Measurements from ENCODE around the gene OPN3.

DNA sequence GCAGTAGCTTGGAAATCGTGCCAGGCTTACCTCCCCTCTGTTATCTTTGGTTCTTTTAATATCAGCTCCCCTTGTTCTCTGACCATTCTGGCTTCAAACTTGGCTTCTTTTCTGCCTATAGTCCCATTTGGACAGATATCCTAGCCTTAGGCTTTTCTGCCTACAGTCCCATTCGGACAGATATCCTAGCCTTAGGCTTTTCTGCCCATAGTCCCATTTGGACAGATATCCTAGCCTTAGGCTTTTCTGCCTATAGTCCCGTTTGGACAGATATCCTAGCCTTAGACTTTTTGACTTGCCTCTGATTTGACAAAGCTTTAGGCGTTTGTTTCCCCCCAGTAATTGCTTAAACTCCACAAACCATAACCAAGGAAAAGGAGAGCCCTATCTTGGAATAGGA lies 25.6 kb downstream of the OPN3 start:
- TF ChIP-seq EP300 (IDR thresholded peaks at IDR 0.05; ENCODE audit: borderline replicate concordance): no peak
- TF ChIP-seq REST (IDR thresholded peaks at IDR 0.05; ENCODE audit: low read depth): no peak
- TF ChIP-seq TAF1 (IDR thresholded peaks at IDR 0.05; ENCODE audit: low read depth): no peak
- TF ChIP-seq TCF12 (IDR thresholded peaks at IDR 0.05; ENCODE audit: low read depth): no peak
- TF ChIP-seq YY1 (IDR thresholded peaks at IDR 0.05; ENCODE audit: low read depth): no peak
- TF ChIP-seq MAX (IDR thresholded peaks at IDR 0.05): no peak
- no peak for TF ChIP-seq RAD21 (IDR thresholded peaks at IDR 0.05; ENCODE audit: low read depth)
- no peak for TF ChIP-seq NFIC (IDR thresholded peaks at IDR 0.05)
- no peak for TF ChIP-seq EGR1 (IDR thresholded peaks at IDR 0.05)
- no peak for TF ChIP-seq CEBPB (IDR thresholded peaks at IDR 0.05)
- no peak for TF ChIP-seq TEAD4 (IDR thresholded peaks at IDR 0.05)
- TF ChIP-seq FOXM1 (IDR thresholded peaks at IDR 0.05; ENCODE audit: borderline replicate concordance, low read depth): no peak
